Stimulated activated CD4-positive, alpha-beta T cell treated with anti-CD3 and anti-CD28 coated beads, TNF-alpha, amount 100 ng/mL, for 24 hours (primary cell): ENCODE results near the gene EPHB1.
"Not testable (repeated sequence)": the region's sequence is repeated elsewhere in the genome, so short reads cannot be mapped to it uniquely, and the experiment has no call there.

Source experiments
- DNase-seq, 3 experiments: peaks; one replicate each; pipeline ENCODE4 v3.0.0-alpha.2; 2020; ENCODE audit warnings: low read depth in 3 of 3

EPHB1 gene

GRCh38 chr3:135213822-135214221 is 418.8 kb downstream of the EPHB1 start:
- DNase-seq: no peak

DNA sequence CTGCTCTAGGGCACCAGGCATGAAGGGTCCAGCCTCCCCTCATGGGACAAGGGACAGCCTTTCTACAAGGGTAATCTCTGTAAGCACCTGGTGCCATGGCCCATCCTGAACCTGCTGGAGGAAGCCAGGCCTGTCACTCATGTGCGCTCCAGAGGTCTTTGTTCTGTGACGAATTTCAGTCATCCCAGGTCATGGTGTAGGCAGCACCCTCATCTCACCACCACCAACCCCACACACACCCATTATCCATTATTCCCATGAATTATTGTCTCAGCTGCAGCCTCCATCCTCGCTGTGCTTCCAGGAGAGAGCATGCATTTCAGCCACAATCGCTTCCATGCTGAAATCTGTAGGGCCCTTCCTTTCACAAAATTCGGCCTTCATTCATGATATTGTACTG is 419.3 kb downstream of the EPHB1 start:
- no peak for DNase-seq

DNA sequence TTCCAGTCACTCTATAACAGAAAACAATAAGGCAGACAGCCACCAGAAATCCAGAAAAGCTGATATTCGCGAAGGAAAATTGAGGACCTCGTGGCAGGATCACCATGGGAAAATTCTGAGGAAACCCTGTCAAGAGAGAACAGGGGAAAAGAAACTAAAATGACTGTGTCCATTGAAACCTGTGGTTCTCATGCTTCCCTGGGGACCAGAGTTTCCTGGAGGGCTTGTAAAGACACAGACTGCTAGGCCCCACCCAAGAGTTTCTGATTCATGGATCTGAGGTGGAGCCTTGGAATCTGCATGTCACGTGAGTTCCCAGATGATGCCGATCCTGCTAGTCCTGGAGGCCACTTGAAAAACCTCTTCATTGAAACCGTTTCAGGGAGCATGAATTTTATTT is 420.5 kb downstream of the EPHB1 start:
- no peak for DNase-seq

- DNase-seq: no peak
Measured at GRCh38 chr3:135216659-135217058, 421.6 kb downstream of the EPHB1 start.

GRCh38 chr3:135217730-135218129 is 422.7 kb downstream of the EPHB1 start:
- no peak for DNase-seq

GRCh38 chr3:135218304-135218703 is 423.2 kb downstream of the EPHB1 start:
- no peak for DNase-seq

GRCh38 chr3:135218782-135219181 is 423.7 kb downstream of the EPHB1 start:
- DNase-seq: no peak

GRCh38 chr3:135224815-135225362 is 429.8 kb downstream of the EPHB1 start:
- no peak for DNase-seq

GRCh38 chr3:135226057-135226456 is 431.0 kb downstream of the EPHB1 start:
- no peak for DNase-seq

- DNase-seq: no peak
Measured at GRCh38 chr3:135228201-135228600, 433.1 kb downstream of the EPHB1 start.

DNA sequence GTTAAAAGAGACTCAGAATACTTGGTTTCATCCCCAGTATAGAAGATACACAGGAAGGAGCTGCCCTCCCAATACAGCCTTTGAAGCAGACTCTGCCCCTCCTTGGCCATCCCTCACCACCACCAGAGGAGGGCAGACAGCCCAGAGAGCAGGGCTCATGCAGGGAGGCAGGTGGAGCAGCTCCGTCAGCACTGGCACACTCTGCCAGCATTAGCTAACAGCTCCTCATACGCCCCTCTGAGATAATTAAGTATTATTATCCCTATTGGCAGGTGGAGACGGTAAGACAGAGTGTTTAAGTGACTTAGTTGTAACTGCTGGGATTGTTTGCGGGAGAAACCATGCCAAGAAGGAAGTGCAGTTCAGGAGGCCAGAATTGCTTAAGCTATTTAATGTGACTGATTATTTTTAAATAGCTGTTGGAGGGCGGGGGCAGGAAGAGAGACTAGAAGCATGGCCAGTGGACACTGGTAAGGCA is 434.0 kb downstream of the EPHB1 start:
- DNase-seq: no peak

DNA sequence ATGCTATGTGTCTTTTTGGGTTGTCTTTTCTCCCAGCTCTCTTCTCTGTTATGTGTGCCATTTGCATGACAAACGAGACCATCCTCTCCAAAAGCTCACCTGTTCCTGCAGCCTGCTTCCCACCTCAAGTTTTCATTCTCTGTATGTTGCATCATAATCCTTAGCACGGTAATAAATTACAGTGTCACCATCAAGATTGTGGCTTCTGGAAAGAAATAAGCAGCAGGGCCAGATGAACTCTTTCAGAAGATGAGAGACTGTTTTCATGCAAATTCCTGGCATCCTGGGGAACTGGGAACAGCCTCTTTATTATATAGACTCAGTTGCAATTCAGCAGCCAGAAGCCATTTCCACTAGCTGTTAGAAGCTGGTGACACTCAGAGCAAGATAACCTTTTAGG is 436.7 kb downstream of the EPHB1 start:
- no peak for DNase-seq

DNA sequence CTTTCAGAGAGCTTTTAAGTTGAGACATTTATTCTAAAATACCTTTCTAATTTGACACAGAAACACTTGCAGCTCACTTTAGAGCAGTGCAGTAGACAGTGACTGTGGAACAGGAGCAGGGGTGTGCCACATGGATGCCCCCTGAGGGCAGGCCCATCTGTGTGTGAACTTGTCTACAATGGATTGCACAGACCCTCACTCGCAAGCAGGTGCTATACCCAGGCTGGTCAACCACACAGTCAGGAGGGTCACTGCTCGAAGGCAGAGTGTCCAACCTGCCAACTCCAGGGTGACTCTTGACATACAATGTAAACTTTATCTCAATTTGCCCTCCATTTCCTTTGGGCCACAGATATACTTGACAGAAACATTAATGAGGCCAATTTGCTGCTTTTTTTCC is 437.2 kb downstream of the EPHB1 start:
- no peak for DNase-seq

GRCh38 chr3:135233476-135233875 is 438.4 kb downstream of the EPHB1 start:
- DNase-seq: not testable (repeated sequence)

DNA sequence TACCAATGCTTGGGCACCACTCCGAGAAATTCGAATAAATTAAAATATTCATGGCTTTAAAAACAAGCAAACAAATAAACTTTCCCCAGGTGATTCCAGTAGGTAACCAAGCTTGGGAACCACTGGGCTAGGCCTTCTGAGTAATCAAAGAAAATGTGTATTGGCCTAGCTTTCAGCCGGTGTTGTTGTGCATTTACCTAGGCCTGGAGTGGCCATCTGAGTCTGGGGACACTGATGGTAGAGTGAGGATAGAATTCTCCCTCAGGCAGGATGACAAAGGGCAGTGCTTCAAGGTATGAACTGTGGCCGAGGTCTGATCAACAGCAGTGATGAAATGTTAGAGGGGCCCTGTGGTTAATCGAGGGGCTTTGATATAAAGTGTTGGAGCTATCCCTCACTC is 440.5 kb downstream of the EPHB1 start:
- no peak for DNase-seq

DNA sequence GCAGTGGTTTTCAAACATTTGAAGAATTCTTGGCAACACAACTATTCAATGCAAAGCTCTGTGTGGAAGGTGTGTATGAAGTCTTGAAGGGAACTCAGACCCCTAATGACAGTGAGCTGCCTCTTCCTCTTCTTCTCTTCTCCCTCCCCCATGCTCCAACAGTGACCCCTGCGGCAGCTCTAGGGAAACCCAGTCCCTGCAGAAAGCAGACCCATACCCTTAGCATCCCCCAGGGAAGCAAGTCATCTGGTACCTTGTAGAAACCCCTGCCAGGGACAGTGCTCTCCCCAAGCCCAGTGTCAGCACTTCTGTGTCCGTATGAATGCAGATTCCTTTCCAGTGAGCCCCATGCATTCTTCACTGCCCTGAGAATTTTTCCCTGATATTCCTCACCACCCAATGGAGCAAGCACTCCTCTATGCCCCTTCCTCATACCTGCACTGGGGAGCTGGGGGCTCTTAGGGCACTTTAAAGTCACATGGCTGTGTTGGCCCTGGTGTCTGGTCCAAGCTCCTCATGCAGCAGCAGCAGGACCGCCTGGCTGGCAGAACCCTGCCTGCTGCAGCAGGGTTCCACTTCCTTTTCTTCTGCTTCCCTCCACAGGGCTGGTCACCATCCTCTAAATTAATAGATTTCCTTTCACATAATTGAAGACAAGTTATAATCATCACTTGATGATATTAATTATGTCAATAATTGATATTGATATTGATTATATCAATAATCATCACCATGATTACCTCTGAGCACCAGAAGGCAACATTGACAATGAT is 442.5 kb downstream of the EPHB1 start:
- DNase-seq: no peak

GRCh38 chr3:135238236-135238830 is 443.3 kb downstream of the EPHB1 start:
- no peak for DNase-seq

DNA sequence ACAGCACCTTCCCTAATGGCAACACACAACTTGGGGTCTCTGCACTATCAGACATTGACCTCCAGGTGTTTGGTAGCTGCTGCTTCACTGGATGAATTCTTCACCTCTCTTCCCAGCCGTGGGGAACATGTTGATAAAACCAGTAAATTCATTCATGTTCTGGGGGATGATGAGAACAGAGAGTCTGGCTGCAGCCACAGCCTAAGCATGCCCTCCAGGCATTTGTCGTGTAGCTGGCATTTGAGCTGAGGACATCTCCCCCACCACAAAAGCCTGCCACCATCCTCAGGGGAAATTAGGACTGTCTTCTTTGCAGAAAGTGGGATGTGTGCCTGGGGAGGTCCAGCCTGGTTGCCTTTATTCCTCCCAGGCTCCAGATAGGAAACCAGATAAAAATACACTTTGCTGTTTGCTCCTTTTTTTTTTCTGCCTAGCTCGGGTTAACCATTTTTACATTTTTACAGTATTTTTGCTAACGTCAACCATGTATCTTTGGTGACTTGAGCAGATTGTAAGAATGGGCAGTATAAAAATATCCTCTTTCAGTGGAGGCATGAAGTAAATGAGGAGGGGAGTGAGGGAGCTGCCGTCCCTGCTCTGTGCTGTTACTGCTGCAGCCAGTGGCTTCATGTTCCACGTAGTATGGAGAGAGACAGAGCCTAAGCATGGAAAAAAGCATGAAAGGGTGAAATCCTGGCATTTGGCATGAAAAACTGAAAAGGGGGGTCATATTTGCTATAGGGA is 444.0 kb downstream of the EPHB1 start:
- DNase-seq: no peak

- no peak for DNase-seq
Measured at GRCh38 chr3:135239615-135239884, 444.5 kb downstream of the EPHB1 start.

DNA sequence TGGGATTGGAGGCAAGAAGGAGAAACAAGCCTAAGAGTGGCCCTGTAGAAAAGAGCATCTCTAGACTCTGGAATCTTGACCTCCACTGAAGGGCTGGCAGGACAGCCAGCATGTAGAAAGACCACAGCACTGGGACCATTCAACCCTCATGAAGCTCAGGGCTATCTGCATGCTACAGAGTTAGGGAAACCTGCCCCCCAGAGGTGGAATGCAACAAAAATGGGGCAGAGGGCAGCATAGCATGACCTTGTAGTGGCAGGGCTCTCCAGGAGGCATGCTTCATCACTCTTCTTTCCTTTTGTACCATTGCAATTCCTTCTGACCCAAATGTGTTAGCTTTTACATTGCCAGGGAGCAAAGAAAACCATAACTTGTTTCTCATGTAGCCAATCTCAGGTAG is 445.4 kb downstream of the EPHB1 start:
- DNase-seq: no peak

GRCh38 chr3:135242285-135242684 is 447.2 kb downstream of the EPHB1 start:
- no peak for DNase-seq

GRCh38 chr3:135243616-135244015 is 448.6 kb downstream of the EPHB1 start:
- DNase-seq: no peak

GRCh38 chr3:135246027-135246426 is 451.0 kb downstream of the EPHB1 start:
- no peak for DNase-seq
